OCI-LY7 (cell line): Measurements from ENCODE around the gene DNASE1.
"Not testable (repeated sequence)": the region's sequence is repeated elsewhere in the genome, so short reads cannot be mapped to it uniquely, and the experiment has no call there.

ENCODE experiments used
- EZH2phosphoT487 ChIP-seq: fragments of 200-600 bp; sonication (generic); IDR thresholded peaks from 2 replicates; pipeline ENCODE4 v1.6.1; 2018; ENCODE audit warnings: low read depth, borderline replicate concordance, mild to moderate bottlenecking, mixed run types, antibody characterized with exemption, low read length, moderate library complexity, mixed read lengths
- TF ChIP-seq, protein P1 (sequence below): fragments of 200-600 bp; sonication (generic); conservative IDR thresholded peaks from 2 replicates; pipeline ENCODE4 v1.5.1; 2014; ENCODE audit warnings: mild to moderate bottlenecking, antibody characterized with exemption, low read length, moderate library complexity, mixed read lengths

DNA sequence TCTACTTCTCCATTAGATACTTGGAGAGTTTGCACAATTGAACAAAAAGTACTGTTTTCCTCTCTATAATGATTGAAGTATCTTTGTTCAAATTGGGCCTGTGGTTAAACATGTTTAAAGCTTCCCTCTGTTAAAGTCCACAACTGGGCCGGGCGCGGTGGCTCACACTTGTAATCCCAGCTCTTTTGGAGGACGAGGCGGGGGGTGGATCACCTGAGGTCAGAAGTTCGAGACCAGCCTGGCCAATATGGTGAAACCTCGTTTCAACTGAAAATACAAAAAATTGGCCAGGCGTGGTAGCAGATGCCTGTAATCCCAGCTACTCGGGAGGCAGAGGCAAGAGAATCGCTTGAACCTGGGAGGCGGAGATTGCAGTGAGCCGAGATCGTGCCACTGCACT lies 45.5 kb upstream of the DNASE1 start:
- TF ChIP-seq, protein P1, sequence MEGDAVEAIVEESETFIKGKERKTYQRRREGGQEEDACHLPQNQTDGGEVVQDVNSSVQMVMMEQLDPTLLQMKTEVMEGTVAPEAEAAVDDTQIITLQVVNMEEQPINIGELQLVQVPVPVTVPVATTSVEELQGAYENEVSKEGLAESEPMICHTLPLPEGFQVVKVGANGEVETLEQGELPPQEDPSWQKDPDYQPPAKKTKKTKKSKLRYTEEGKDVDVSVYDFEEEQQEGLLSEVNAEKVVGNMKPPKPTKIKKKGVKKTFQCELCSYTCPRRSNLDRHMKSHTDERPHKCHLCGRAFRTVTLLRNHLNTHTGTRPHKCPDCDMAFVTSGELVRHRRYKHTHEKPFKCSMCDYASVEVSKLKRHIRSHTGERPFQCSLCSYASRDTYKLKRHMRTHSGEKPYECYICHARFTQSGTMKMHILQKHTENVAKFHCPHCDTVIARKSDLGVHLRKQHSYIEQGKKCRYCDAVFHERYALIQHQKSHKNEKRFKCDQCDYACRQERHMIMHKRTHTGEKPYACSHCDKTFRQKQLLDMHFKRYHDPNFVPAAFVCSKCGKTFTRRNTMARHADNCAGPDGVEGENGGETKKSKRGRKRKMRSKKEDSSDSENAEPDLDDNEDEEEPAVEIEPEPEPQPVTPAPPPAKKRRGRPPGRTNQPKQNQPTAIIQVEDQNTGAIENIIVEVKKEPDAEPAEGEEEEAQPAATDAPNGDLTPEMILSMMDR: not testable (repeated sequence)
- TF ChIP-seq EZH2phosphoT487: not testable (repeated sequence)
